DND-41 (cell line): ENCODE data around the gene CACNA1D.

Experiments
- ATAC-seq: fragments of 200-7000 bp; cut with Tn5 transposase; 3 replicates; pipeline ENCODE4 v1.9.1; 2021; ENCODE audit warnings: low read depth; ENCODE audit not compliant: insufficient read depth
- DNase-seq: peaks from one replicate; pipeline ENCODE4 v3.0.0-alpha.2; 2020
- H2AFZ ChIP-seq: 2 replicates; pipeline ENCODE4 v1.6.0; 2012; ENCODE audit warnings: low read depth, low read length
- H3K27ac ChIP-seq: 2 replicates; pipeline ENCODE4 v1.5.1; 2012; ENCODE audit warnings: low read length, inconsistent platforms
- H3K27me3 ChIP-seq: fragments of 200-600 bp; sonication (generic); 2 replicates; pipeline ENCODE4 v1.6.0; 2012; ENCODE audit warnings: low read length, mild to moderate bottlenecking, inconsistent platforms; ENCODE audit not compliant: insufficient read depth, poor library complexity
- H3K36me3 ChIP-seq: 2 replicates; pipeline ENCODE4 v1.5.1; 2012; ENCODE audit warnings: low read length, inconsistent platforms; ENCODE audit not compliant: insufficient read depth
- H3K4me1 ChIP-seq: 2 replicates; pipeline ENCODE4 v1.5.1; 2012; ENCODE audit warnings: mild to moderate bottlenecking, low read length; ENCODE audit not compliant: insufficient read depth
- H3K4me2 ChIP-seq: 2 replicates; pipeline ENCODE4 v1.6.0; 2012; ENCODE audit warnings: mild to moderate bottlenecking, moderate library complexity, low read length, inconsistent platforms; ENCODE audit not compliant: insufficient read depth
- H3K4me3 ChIP-seq, 2 experiments: fragments of 200-600 bp in 1 of 2; shearing (Covaris generic) in 1 of 2; 2 replicates each; pipeline ENCODE4 v1.5.1; 2012 to 2016; ENCODE audit warnings: inconsistent platforms in 2 of 2, low read length in 2 of 2, mild to moderate bottlenecking in 2 of 2, low read depth in 1 of 2, moderate library complexity in 1 of 2
- H3K79me2 ChIP-seq: 2 replicates; pipeline ENCODE4 v1.6.0; 2012; ENCODE audit warnings: low read length, inconsistent platforms; ENCODE audit not compliant: insufficient read depth
- H3K9ac ChIP-seq: 2 replicates; pipeline ENCODE4 v1.6.0; 2012; ENCODE audit warnings: low read depth, mild to moderate bottlenecking, inconsistent platforms, low read length, moderate library complexity
- H3K9me3 ChIP-seq: 2 replicates; pipeline ENCODE4 v1.5.1; 2012; ENCODE audit warnings: low read length, moderate library complexity, mild to moderate bottlenecking, inconsistent platforms; ENCODE audit not compliant: insufficient read depth, severe bottlenecking
- H4K20me1 ChIP-seq: 2 replicates; pipeline ENCODE4 v1.6.0; 2012; ENCODE audit warnings: low read length; ENCODE audit not compliant: insufficient read depth
- EZH2 ChIP-seq: IDR thresholded peaks from 3 replicates; pipeline ENCODE4 v1.6.1; 2012; ENCODE audit warnings: borderline replicate concordance, low read depth, mild to moderate bottlenecking, moderate library complexity, low read length, inconsistent platforms; ENCODE audit not compliant: severe bottlenecking
- TF ChIP-seq, protein P1 (sequence below): IDR thresholded peaks from 2 replicates; pipeline ENCODE4 v1.5.1; 2012; ENCODE audit warnings: borderline replicate concordance, low read length, moderate library complexity, mild to moderate bottlenecking; ENCODE audit not compliant: poor library complexity, severe bottlenecking; ENCODE audit errors: extremely low read depth

CACNA1D gene

DNA sequence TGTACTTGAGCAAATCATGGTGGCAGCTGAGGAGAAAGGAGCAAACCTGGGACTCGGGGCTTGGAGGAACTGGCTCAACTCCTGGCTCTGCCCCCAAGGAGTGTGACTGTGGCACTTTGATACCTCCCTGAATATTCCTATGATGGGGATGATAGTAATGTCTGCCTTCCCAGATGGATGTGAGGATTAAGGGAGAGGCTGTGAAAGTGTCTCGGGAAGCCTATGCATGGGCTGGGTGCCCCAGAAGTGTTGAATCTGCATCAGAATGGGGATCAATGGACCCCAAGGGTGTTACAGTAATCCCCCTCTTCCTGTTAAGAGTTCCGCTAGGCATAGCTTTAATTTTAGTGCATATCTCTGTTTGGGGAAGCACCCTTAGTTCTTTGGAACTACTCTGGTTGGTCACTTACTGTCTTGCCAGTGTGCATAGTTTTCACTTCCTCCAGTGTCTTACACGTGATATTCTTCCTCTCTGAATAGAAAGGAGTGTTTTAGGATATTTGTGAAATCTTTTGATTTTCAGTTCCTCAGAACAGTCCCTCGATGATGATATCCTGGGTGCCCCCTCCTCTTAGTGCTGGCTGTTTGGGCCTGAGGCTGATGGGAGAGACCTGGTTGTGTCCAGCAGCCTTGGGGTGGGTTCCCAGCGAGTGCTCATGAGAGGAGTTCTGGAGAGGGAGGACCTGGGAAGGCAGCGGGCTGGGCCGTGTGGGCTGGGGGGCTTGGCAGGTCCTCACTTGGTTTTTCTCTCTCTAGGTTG is 254.3 kb downstream of the CACNA1D start:
- H3K4me3 ChIP-seq: no peak overlapping the region
- no peak for TF ChIP-seq EZH2
- TF ChIP-seq, protein P1, sequence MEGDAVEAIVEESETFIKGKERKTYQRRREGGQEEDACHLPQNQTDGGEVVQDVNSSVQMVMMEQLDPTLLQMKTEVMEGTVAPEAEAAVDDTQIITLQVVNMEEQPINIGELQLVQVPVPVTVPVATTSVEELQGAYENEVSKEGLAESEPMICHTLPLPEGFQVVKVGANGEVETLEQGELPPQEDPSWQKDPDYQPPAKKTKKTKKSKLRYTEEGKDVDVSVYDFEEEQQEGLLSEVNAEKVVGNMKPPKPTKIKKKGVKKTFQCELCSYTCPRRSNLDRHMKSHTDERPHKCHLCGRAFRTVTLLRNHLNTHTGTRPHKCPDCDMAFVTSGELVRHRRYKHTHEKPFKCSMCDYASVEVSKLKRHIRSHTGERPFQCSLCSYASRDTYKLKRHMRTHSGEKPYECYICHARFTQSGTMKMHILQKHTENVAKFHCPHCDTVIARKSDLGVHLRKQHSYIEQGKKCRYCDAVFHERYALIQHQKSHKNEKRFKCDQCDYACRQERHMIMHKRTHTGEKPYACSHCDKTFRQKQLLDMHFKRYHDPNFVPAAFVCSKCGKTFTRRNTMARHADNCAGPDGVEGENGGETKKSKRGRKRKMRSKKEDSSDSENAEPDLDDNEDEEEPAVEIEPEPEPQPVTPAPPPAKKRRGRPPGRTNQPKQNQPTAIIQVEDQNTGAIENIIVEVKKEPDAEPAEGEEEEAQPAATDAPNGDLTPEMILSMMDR: no peak
- H3K27ac ChIP-seq: no peak overlapping the region
- H4K20me1 ChIP-seq: no peaks in the 10 kb centered on the region
- H3K27me3 ChIP-seq: no peaks in the 10 kb centered on the region
- H3K36me3 ChIP-seq: no peaks in the 10 kb centered on the region
- H3K9me3 ChIP-seq: no peaks in the 10 kb centered on the region
- H3K4me2 ChIP-seq: no peak overlapping the region
- H3K79me2 ChIP-seq: no peaks in the 10 kb centered on the region
- no peak overlapping the region for H3K9ac ChIP-seq
- ATAC-seq (no peak), DNase-seq (no peak)
- peaks cover 7% of the 10 kb centered on the region for H3K4me1 ChIP-seq
- no peak overlapping the region for H2AFZ ChIP-seq

DNA sequence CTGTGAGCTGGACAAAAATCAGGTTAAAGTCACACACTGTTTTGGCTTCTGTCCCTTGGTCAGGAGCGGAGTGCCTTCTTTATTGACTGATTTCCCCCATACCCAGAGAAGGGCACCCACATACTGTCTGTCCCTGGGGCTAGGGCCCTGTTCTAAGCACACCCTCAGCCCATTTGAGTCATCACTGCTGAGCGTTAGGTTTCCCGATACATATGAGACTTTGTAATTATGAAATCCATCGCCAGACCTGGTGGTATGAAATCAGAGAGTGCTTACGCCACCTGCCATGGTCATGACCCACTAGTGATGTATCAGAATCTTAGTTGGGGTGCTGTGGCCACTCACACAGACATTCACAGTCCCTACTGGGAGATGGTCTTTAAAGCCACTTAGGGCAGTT is 255.0 kb downstream of the CACNA1D start:
- no peak overlapping the region for H3K27ac ChIP-seq
- no peak overlapping the region for H3K4me3 ChIP-seq
- DNase-seq (no peak), ATAC-seq (no peak)
- peaks cover 15% of the 10 kb centered on the region for H3K4me1 ChIP-seq
- no peak for TF ChIP-seq EZH2
- TF ChIP-seq, protein P1: no peak
- H4K20me1 ChIP-seq: no peaks in the 10 kb centered on the region
- no peaks in the 10 kb centered on the region for H3K27me3 ChIP-seq
- H3K9ac ChIP-seq: no peak overlapping the region
- no peak overlapping the region for H2AFZ ChIP-seq
- no peaks in the 10 kb centered on the region for H3K36me3 ChIP-seq
- H3K9me3 ChIP-seq: no peaks in the 10 kb centered on the region
- no peaks in the 10 kb centered on the region for H3K79me2 ChIP-seq
- H3K4me2 ChIP-seq: no peak overlapping the region

- ATAC-seq: no peak
- TF ChIP-seq, protein P1: no peak
- TF ChIP-seq EZH2: no peak
- Histone ChIP-seq H4K20me1 (no peaks in the 10 kb centered on the region), H3K27ac (no peak overlapping the region), H3K79me2 (no peaks in the 10 kb centered on the region), H3K4me1 (peaks cover 16% of the 10 kb centered on the region), H3K4me2 (no peak overlapping the region), H2AFZ (no peak overlapping the region), H3K9ac (no peak overlapping the region), H3K4me3 (no peak overlapping the region), H3K27me3 (no peaks in the 10 kb centered on the region), H3K36me3 (no peaks in the 10 kb centered on the region), H3K9me3 (no peaks in the 10 kb centered on the region)
- DNase-seq: no peak
Observed at GRCh38 chr3:53750253-53751210, 256.1 kb downstream of the CACNA1D start.
